ENCODE data around the gene MLLT3. TPM values are rescaled to one million over a fixed set of nuclear protein-coding genes. Genes with fewer than 3 reads are reported as not detected.

MLLT3 gene
- total RNA-seq, 1 experiment from 2014 or later = 50.7 TPM

GRCh38 chr9:20462410-20462809 is 159.9 kb downstream of the MLLT3 start:
- Histone ChIP-seq H3K4me3 (no peak overlapping the region), H3K36me3 (no peaks in the 10 kb centered on the region), H3K9me3 (no peaks in the 10 kb centered on the region), H3K27me3 (no peaks in the 10 kb centered on the region)
- no peak for DNase-seq

- Histone ChIP-seq H3K36me3 (no peaks in the 10 kb centered on the region), H3K9me3 (no peaks in the 10 kb centered on the region), H3K4me3 (no peak overlapping the region), H3K27me3 (no peaks in the 10 kb centered on the region)
- no peak for DNase-seq
Observed at GRCh38 chr9:20447291-20447690, 175.0 kb downstream of the MLLT3 start.

- no peak for DNase-seq
- Histone ChIP-seq H3K9me3 (no peaks in the 10 kb centered on the region), H3K36me3 (no peaks in the 10 kb centered on the region), H3K27me3 (no peaks in the 10 kb centered on the region), H3K4me3 (no peak overlapping the region)
Observed at GRCh38 chr9:20446248-20446647, 176.1 kb downstream of the MLLT3 start.

GRCh38 chr9:20442461-20443319 is 179.6 kb downstream of the MLLT3 start:
- Histone ChIP-seq H3K4me3 (no peak overlapping the region), H3K9me3 (no peaks in the 10 kb centered on the region), H3K27me3 (0 out of 2 replicates have a peak, but pooled peaks cover 2% of the 10 kb centered on the region), H3K36me3 (no peaks in the 10 kb centered on the region)
- DNase-seq = no peak

GRCh38 chr9:20441711-20442423 is 180.4 kb downstream of the MLLT3 start:
- no peak for DNase-seq
- Histone ChIP-seq H3K4me3 (no peak overlapping the region), H3K9me3 (no peaks in the 10 kb centered on the region), H3K27me3 (0 out of 2 replicates have a peak, but pooled peaks cover 2% of the 10 kb centered on the region), H3K36me3 (no peaks in the 10 kb centered on the region)

GRCh38 chr9:20441166-20441565 is 181.1 kb downstream of the MLLT3 start:
- DNase-seq = no peak
- 0 out of 2 replicates have a peak, but pooled peaks cover 2% of the 10 kb centered on the region for H3K27me3 ChIP-seq
- no peaks in the 10 kb centered on the region for H3K36me3 ChIP-seq
- no peaks in the 10 kb centered on the region for H3K9me3 ChIP-seq
- H3K4me3 ChIP-seq = no peak overlapping the region

GRCh38 chr9:20437476-20437875 is 184.8 kb downstream of the MLLT3 start:
- Histone ChIP-seq H3K36me3 (no peaks in the 10 kb centered on the region), H3K27me3 (0 out of 2 replicates have a peak, but pooled peaks cover 2% of the 10 kb centered on the region), H3K9me3 (no peaks in the 10 kb centered on the region), H3K4me3 (no peak overlapping the region)
- DNase-seq = no peak

- H3K36me3 ChIP-seq = no peaks in the 10 kb centered on the region
- H3K27me3 ChIP-seq = 0 out of 2 replicates have a peak, but pooled peaks cover 2% of the 10 kb centered on the region
- no peak for DNase-seq
Observed at GRCh38 chr9:20436476-20437195, 185.7 kb downstream of the MLLT3 start.

GRCh38 chr9:20428976-20429375 is 193.3 kb downstream of the MLLT3 start:
- H3K9me3 ChIP-seq = no peaks in the 10 kb centered on the region; the same call in 1 of the 2 replicates
- H3K27me3 ChIP-seq = no peaks in the 10 kb centered on the region
- H3K36me3 ChIP-seq = no peaks in the 10 kb centered on the region
- H3K4me3 ChIP-seq = no peak overlapping the region
- DNase-seq = no peak

More at GRCh38 chr9:20436476-20437195, 185.7 kb downstream of the MLLT3 start:
- Histone ChIP-seq H3K9me3 (no peaks in the 10 kb centered on the region), H3K4me3 (no peak overlapping the region)

- no peaks in the 10 kb centered on the region for H3K36me3 ChIP-seq
- no peak overlapping the region for H3K4me3 ChIP-seq
- no peak for DNase-seq
- no peaks in the 10 kb centered on the region for H3K27me3 ChIP-seq
- H3K9me3 ChIP-seq = no peaks in the 10 kb centered on the region; the same call in 1 of the 2 replicates
Observed at GRCh38 chr9:20427359-20427758, 194.9 kb downstream of the MLLT3 start.

GRCh38 chr9:20426019-20426418 is 196.3 kb downstream of the MLLT3 start:
- no peak for DNase-seq

GRCh38 chr9:20419533-20419932 is 202.8 kb downstream of the MLLT3 start:
- Histone ChIP-seq H3K9me3 (no peaks in the 10 kb centered on the region), H3K27me3 (peaks cover 17% of the 10 kb centered on the region), H3K4me3 (no peak overlapping the region), H3K36me3 (no peaks in the 10 kb centered on the region)
- no peak for DNase-seq

More at GRCh38 chr9:20426019-20426418, 196.3 kb downstream of the MLLT3 start:
- no peak overlapping the region for H3K4me3 ChIP-seq
- no peaks in the 10 kb centered on the region; the same call in 1 of the 2 replicates for H3K9me3 ChIP-seq
- H3K27me3 ChIP-seq = no peaks in the 10 kb centered on the region
- no peaks in the 10 kb centered on the region for H3K36me3 ChIP-seq

- Histone ChIP-seq H3K36me3 (no peaks in the 10 kb centered on the region), H3K27me3 (peaks cover 19% of the 10 kb centered on the region), H3K4me3 (no peak overlapping the region), H3K9me3 (no peaks in the 10 kb centered on the region)
- no peak for DNase-seq
Observed at GRCh38 chr9:20418485-20418884, 203.8 kb downstream of the MLLT3 start.

GRCh38 chr9:20417373-20418080 is 204.8 kb downstream of the MLLT3 start:
- Histone ChIP-seq H3K27me3 (peaks cover 19% of the 10 kb centered on the region), H3K4me3 (no peak overlapping the region), H3K36me3 (no peaks in the 10 kb centered on the region), H3K9me3 (no peaks in the 10 kb centered on the region)
- no peak for DNase-seq

GRCh38 chr9:20414150-20414549 is 208.1 kb downstream of the MLLT3 start:
- Histone ChIP-seq H3K4me3 (no peak overlapping the region), H3K27me3 (peaks cover 14% of the 10 kb centered on the region), H3K36me3 (no peaks in the 10 kb centered on the region), H3K9me3 (no peaks in the 10 kb centered on the region)
- DNase-seq = no peak

Data from MG63 (cell line).